Natural killer cell (primary cell): ENCODE measurements around the gene SENP1. TPM values are rescaled to one million over a fixed set of nuclear protein-coding genes. Genes with fewer than 3 reads are reported as not detected.

ENCODE experiments used
- ATAC-seq, 3 donors: fragments of 150-1000 bp in 2 of 3; fragments of 200-7000 bp in 1 of 3; cut with Tn5 transposase; 1 replicate in 1 of 3; 2 replicates in 2 of 3; pipeline ENCODE4 v1.10.0; 2021; ENCODE audit warnings: mild to moderate bottlenecking in 2 of 3, moderate library complexity in 2 of 3
- DNase-seq, 2 donors: peaks; one replicate each; pipeline versions ENCODE4 v3.0.0 to v3.0.0-alpha.2; 2013 to 2021; ENCODE audit warnings: mixed read lengths in 1 of 2
- H3K27ac ChIP-seq: one replicate; pipeline ENCODE4 v1.5.1; 2013; ENCODE audit warnings: mild to moderate bottlenecking, low read length
- H3K27me3 ChIP-seq: one replicate; pipeline ENCODE4 v1.6.1; 2013; ENCODE audit warnings: low read length; ENCODE audit not compliant: control insufficient read depth, insufficient read depth
- H3K36me3 ChIP-seq: one replicate; pipeline ENCODE4 v1.6.1; 2013; ENCODE audit warnings: low read length; ENCODE audit not compliant: control insufficient read depth, insufficient read depth
- H3K4me1 ChIP-seq: one replicate; pipeline ENCODE4 v1.6.1; 2013; ENCODE audit warnings: low read length; ENCODE audit not compliant: control insufficient read depth, insufficient read depth
- H3K4me3 ChIP-seq: one replicate; pipeline ENCODE4 v1.5.1; 2013; ENCODE audit warnings: low read length
- H3K9me3 ChIP-seq: one replicate; pipeline ENCODE4 v1.6.1; 2013; ENCODE audit warnings: low read length; ENCODE audit not compliant: control insufficient read depth, insufficient read depth
- H3K27ac Mint-ChIP-seq, 2 donors: one replicate each; pipeline ENCODE4 v1.8.0; 2022; ENCODE audit warnings: mild to moderate bottlenecking in 2 of 2, mixed read lengths in 2 of 2, moderate library complexity in 1 of 2
- H3K27me3 Mint-ChIP-seq, 2 donors: one replicate each; pipeline ENCODE4 v1.8.0; 2022; ENCODE audit warnings: low read depth in 2 of 2, mixed read lengths in 2 of 2
- H3K36me3 Mint-ChIP-seq: one replicate; pipeline ENCODE4 v1.8.0; 2022; ENCODE audit warnings: mixed read lengths
- H3K4me1 Mint-ChIP-seq, 2 donors: one replicate each; pipeline ENCODE4 v1.8.0; 2022; ENCODE audit warnings: mixed read lengths in 2 of 2
- H3K4me3 Mint-ChIP-seq: one replicate; pipeline ENCODE4 v1.8.0; 2022; ENCODE audit warnings: mild to moderate bottlenecking, moderate library complexity, mixed read lengths
- H3K9me3 Mint-ChIP-seq, 2 donors: one replicate each; pipeline ENCODE4 v1.8.0; 2022; ENCODE audit warnings: mixed read lengths in 2 of 2
- CTCF ChIP-seq: fragments of 200-600 bp; IDR thresholded peaks from one replicate; pipeline ENCODE4 v1.8.0; 2022; ENCODE audit warnings: antibody characterized with exemption
- WGBS: methylation state at CpG from one replicate; pipeline ENCODE4 v1.1.7; 2013; ENCODE audit warnings: missing lambda C conversion rate; ENCODE audit not compliant: insufficient coverage; 5-methylcytosine and 5-hydroxymethylcytosine counted together
- intact Hi-C: fragments of 100-400 bp; cut with micrococcal nuclease; formaldehyde crosslinking; loops from one replicate; pipeline ENCODE4 v1.14.2; 2022
- total RNA-seq, 4 donors: library from RNA; stranded (reverse); fragments of 120-200 nt in 1 of 4; gene quantifications; one replicate each; pipeline versions ENCODE4 v1.2.3 to v1.2.4, GENCODE V29; 2013 to 2022

Gene SENP1
- total RNA-seq, 3 donors from 2014 or later (not counting 1 experiment from before 2014, with no cell fraction given), result 35.6 to 39.6 (median 36.8) TPM

GRCh38 chr12:48105321-48105866, 485 bp downstream of the SENP1 start:
- peak overlapping the region; percentile 94 to 99 for H3K27ac Mint-ChIP-seq
- H3K4me1 Mint-ChIP-seq, result peaks cover 20 to 44% of the 10 kb centered on the region in 2 donors
- H3K36me3 Mint-ChIP-seq, result no peaks in the 10 kb centered on the region
- no peaks in the 10 kb centered on the region for H3K36me3 ChIP-seq
- peak overlapping the region; percentile 87 for H3K4me3 ChIP-seq
- H3K4me3 Mint-ChIP-seq, result peak overlapping the region; percentile 89
- H3K27ac ChIP-seq, result peak overlapping the region; percentile 98
- intact Hi-C loops, result loop anchor here (5.0 kb wide), 1 partner anchor 293 kb away; no protein-coding TSS in a partner anchor
- peaks cover 7 to 9% of the 10 kb centered on the region in 2 donors for H3K27me3 Mint-ChIP-seq
- no peaks in the 10 kb centered on the region for H3K9me3 ChIP-seq
- ATAC-seq, result peak; percentile 55 to 61 (median 59)
- H3K9me3 Mint-ChIP-seq, result no peaks in the 10 kb centered on the region
- under 1% methylated on average over 30 of the region's 30 CpGs for WGBS
- H3K4me1 ChIP-seq, result peaks cover 13% of the 10 kb centered on the region
- H3K27me3 ChIP-seq, result no peaks in the 10 kb centered on the region
- TF ChIP-seq CTCF, result no peak
- peak; percentile 63 to 83 for DNase-seq

- intact Hi-C loops, result no loop called here
- no peaks in the 10 kb centered on the region for H3K9me3 ChIP-seq
- peaks cover 13% of the 10 kb centered on the region for H3K4me1 ChIP-seq
- TF ChIP-seq CTCF, result no peak
- peak overlapping the region; percentile 98 for H3K27ac ChIP-seq
- Mint-ChIP-seq H3K36me3 (no peaks in the 10 kb centered on the region), H3K4me1 (peaks cover 20 to 44% of the 10 kb centered on the region in 2 donors), H3K9me3 (no peaks in the 10 kb centered on the region), H3K4me3 (peak overlapping the region; percentile 89), H3K27me3 (peaks cover 0 to 4% of the 10 kb centered on the region in 2 donors), H3K27ac (peak overlapping the region; percentile 94 to 99)
- H3K36me3 ChIP-seq, result peaks cover 2% of the 10 kb centered on the region
- DNase-seq (peak in 1 of 2 donors; percentile 8), ATAC-seq (no peak)
- WGBS, result 74% methylated on average over 4 of the region's 4 CpGs
- no peaks in the 10 kb centered on the region for H3K27me3 ChIP-seq
- H3K4me3 ChIP-seq, result no peak overlapping the region
These were observed 1.3 kb downstream of the SENP1 start for GRCh38 chr12:48104531-48104930.

GRCh38 chr12:48092611-48093010, 13.3 kb downstream of the SENP1 start:
- no CpG with 5 or more reads among the region's 1 CpG for WGBS
- H3K4me1 Mint-ChIP-seq, result no peaks in the 10 kb centered on the region

More at GRCh38 chr12:48092611-48093010, 13.3 kb downstream of the SENP1 start:
- Histone ChIP-seq H3K27ac (no peak overlapping the region), H3K4me3 (no peak overlapping the region), H3K36me3 (peaks cover 58% of the 10 kb centered on the region), H3K27me3 (no peaks in the 10 kb centered on the region), H3K4me1 (no peaks in the 10 kb centered on the region), H3K9me3 (no peaks in the 10 kb centered on the region)
- no peak overlapping the region for H3K27ac Mint-ChIP-seq
- H3K27me3 Mint-ChIP-seq, result no peaks in the 10 kb centered on the region
- TF ChIP-seq CTCF, result no peak
- no peak overlapping the region for H3K4me3 Mint-ChIP-seq
- no peak for DNase-seq
- ATAC-seq, result no peak
- intact Hi-C loops, result no loop called here
- no peaks in the 10 kb centered on the region for H3K9me3 Mint-ChIP-seq
- H3K36me3 Mint-ChIP-seq, result no peaks in the 10 kb centered on the region
